Keratinocyte (primary cell): ENCODE data around the gene PTPN21. TPM values are rescaled to one million over a fixed set of nuclear protein-coding genes. Genes with fewer than 3 reads are reported as not detected.

Experiments
- DNase-seq: peaks from one replicate; pipeline ENCODE4 v3.0.0-alpha.2; 2011; ENCODE audit warnings: low read depth, missing footprints, low spot score
- FAIRE-seq: peaks from 2 replicates; lab custom pipeline; 2011; peaks lifted over from hg19 to GRCh38; lab: Jason Lieb, UNC
- H2AFZ ChIP-seq: 2 replicates; pipeline ENCODE4 v1.6.0; 2012; ENCODE audit warnings: low read length, control low read depth, inconsistent platforms; ENCODE audit not compliant: control insufficient read depth
- H3K27ac ChIP-seq: 2 replicates; pipeline ENCODE4 v1.5.1; 2011; ENCODE audit warnings: low read length; ENCODE audit not compliant: control insufficient read depth, insufficient read depth
- H3K27me3 ChIP-seq: 3 replicates; pipeline ENCODE4 v1.6.0; 2011; ENCODE audit warnings: low read length; ENCODE audit not compliant: control insufficient read depth, insufficient read depth; ENCODE audit errors: extremely low read depth
- H3K36me3 ChIP-seq, 2 experiments: 2 replicates in 1 of 2; 3 replicates in 1 of 2; pipeline ENCODE4 v1.5.1; 2011; ENCODE audit warnings: low read length in 2 of 2, mild to moderate bottlenecking in 1 of 2; ENCODE audit not compliant: control insufficient read depth in 2 of 2, insufficient read depth in 2 of 2; ENCODE audit errors: extremely low read depth in 1 of 2
- H3K4me1 ChIP-seq: 3 replicates; pipeline ENCODE4 v1.5.1; 2011; ENCODE audit warnings: low read length; ENCODE audit not compliant: control insufficient read depth, insufficient read depth; ENCODE audit errors: extremely low read depth
- H3K4me2 ChIP-seq: 3 replicates; pipeline ENCODE4 v1.6.0; 2011; ENCODE audit warnings: low read depth, low read length; ENCODE audit not compliant: control insufficient read depth, insufficient read depth; ENCODE audit errors: extremely low read depth
- H3K4me3 ChIP-seq, 3 experiments: fragments of 200-600 bp in 1 of 3; sonication (generic) in 1 of 3; 2 replicates in 2 of 3; 3 replicates in 1 of 3; pipeline ENCODE4 v1.5.1; 2011 to 2016; ENCODE audit warnings: low read length in 3 of 3, mild to moderate bottlenecking in 3 of 3, control low read depth in 2 of 3, inconsistent platforms in 1 of 3, low read depth in 1 of 3, mixed read lengths in 1 of 3, mixed run types in 1 of 3, moderate library complexity in 1 of 3; ENCODE audit not compliant: control insufficient read depth in 2 of 3, insufficient read depth in 2 of 3; ENCODE audit errors: extremely low read depth in 1 of 3
- H3K79me2 ChIP-seq: 2 replicates; pipeline ENCODE4 v1.6.0; 2012; ENCODE audit warnings: low read length; ENCODE audit not compliant: control insufficient read depth, insufficient read depth
- H3K9ac ChIP-seq: 3 replicates; pipeline ENCODE4 v1.6.0; 2011; ENCODE audit warnings: low read length; ENCODE audit not compliant: control insufficient read depth, insufficient read depth; ENCODE audit errors: extremely low read depth
- H3K9me1 ChIP-seq: 3 replicates; pipeline ENCODE4 v1.6.0; 2011; ENCODE audit warnings: low read length; ENCODE audit not compliant: control insufficient read depth, insufficient read depth; ENCODE audit errors: extremely low read depth
- H3K9me3 ChIP-seq: 2 replicates; pipeline ENCODE4 v1.5.1; 2012; ENCODE audit warnings: low read depth, low read length; ENCODE audit not compliant: control insufficient read depth
- H4K20me1 ChIP-seq: 3 replicates; pipeline ENCODE4 v1.6.0; 2011; ENCODE audit warnings: low read length; ENCODE audit not compliant: control insufficient read depth, insufficient read depth; ENCODE audit errors: extremely low read depth
- EZH2 ChIP-seq: IDR thresholded peaks from one replicate; pipeline ENCODE4 v1.6.1; 2012; ENCODE audit warnings: inconsistent platforms, mild to moderate bottlenecking, low read length, moderate library complexity
- dilution Hi-C: fragments of 300-500 bp; cut with MboI; formaldehyde crosslinking; loops from one replicate; pipeline ENCODE4 v1.7.0; 2020; ENCODE audit warnings: low sequenced_read_pairs; ENCODE audit not compliant: extremely low pct_ligation_motif_present
- polyA plus RNA-seq, 5 experiments: library from polyadenylated mRNA; depleted of rRNA in 3 of 5; stranded (reverse) in 3 of 5; stranded (forward) in 1 of 5; unstranded in 1 of 5; fragments of >200 nt; gene quantifications; 1 replicate in 1 of 5; 2 replicates in 3 of 5; 3 replicates in 1 of 5; pipeline versions ENCODE4 v1.2.1 to v1.2.3, GENCODE V29; 2011 to 2012; ENCODE audit warnings: missing spikeins in 2 of 5, low read depth in 1 of 5, low replicate concordance in 1 of 5
- TF ChIP-seq, protein P1 (sequence below), 3 experiments: IDR thresholded peaks in 1 of 3; conservative IDR thresholded peaks in 1 of 3; optimal IDR thresholded peaks in 1 of 3; 2 replicates in 2 of 3; 3 replicates in 1 of 3; pipeline versions ENCODE3 to v1.5.1; 2011; ENCODE audit warnings: low read length in 3 of 3, mild to moderate bottlenecking in 3 of 3, moderate library complexity in 2 of 3, control low read depth in 1 of 3, inconsistent platforms in 1 of 3; ENCODE audit not compliant: insufficient read depth in 2 of 3; ENCODE audit errors: extremely low read depth in 1 of 3

Gene PTPN21
- polyA plus RNA-seq, 1 donor (not counting 4 experiments of a cell fraction or from before 2014, with no cell fraction given), result 7.4 TPM

DNA sequence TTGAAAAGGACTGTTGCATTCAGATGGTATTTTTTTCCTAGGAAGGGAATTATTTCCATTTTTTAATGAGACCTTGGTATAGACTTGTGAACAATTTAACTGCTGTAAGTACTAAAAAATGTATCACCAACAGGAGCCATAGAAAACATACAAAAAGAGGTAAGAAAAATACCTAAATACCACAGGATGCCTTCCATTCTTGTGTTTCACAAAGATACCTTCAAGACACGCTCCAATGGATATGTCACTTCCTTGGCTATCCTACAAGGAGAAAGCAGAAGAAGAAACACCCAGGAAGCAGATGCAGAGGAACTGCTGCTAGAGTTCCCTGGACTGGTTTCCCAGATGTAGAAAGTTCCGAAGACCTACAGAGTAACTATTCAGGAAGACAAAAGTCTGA lies 54.2 kb downstream of the PTPN21 start:
- no peak for FAIRE-seq
- peaks cover 16 to 24% of the 10 kb centered on the region in 2 experiments for H3K36me3 ChIP-seq

DNA sequence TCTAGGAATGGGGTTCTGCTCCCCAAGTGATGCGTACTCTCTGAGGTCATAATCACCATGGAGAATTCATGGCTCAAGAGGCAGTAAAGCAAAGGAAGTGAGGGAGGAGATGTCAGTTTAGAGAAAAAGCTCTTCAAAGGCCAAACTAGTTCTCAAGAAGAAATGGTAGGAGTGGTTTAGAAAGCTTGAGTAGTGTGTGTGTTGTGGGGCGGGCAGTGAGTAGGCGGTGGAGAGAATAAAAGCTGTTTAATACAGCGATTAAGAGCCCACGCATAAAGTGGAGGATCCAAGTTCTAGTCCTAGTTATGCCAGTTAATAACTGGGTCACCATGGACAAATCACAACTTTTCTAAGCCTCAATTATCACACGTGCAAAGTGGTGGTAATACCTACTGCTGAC lies 55.6 kb downstream of the PTPN21 start:
- Histone ChIP-seq H3K79me2 (no peaks in the 10 kb centered on the region), H3K27ac (no peak overlapping the region), H3K9ac (no peak overlapping the region), H4K20me1 (no peaks in the 10 kb centered on the region), H3K36me3 (peaks cover 15 to 26% of the 10 kb centered on the region in 2 experiments), H3K4me3 (no peak overlapping the region), H3K9me1 (no peaks in the 10 kb centered on the region), H3K27me3 (no peaks in the 10 kb centered on the region), H3K4me2 (no peak overlapping the region), H3K9me3 (no peaks in the 10 kb centered on the region), H2AFZ (no peak overlapping the region), H3K4me1 (no peaks in the 10 kb centered on the region)
- FAIRE-seq (no peak), DNase-seq (no peak)
- dilution Hi-C loops, result no loop called here
- TF ChIP-seq, protein P1, sequence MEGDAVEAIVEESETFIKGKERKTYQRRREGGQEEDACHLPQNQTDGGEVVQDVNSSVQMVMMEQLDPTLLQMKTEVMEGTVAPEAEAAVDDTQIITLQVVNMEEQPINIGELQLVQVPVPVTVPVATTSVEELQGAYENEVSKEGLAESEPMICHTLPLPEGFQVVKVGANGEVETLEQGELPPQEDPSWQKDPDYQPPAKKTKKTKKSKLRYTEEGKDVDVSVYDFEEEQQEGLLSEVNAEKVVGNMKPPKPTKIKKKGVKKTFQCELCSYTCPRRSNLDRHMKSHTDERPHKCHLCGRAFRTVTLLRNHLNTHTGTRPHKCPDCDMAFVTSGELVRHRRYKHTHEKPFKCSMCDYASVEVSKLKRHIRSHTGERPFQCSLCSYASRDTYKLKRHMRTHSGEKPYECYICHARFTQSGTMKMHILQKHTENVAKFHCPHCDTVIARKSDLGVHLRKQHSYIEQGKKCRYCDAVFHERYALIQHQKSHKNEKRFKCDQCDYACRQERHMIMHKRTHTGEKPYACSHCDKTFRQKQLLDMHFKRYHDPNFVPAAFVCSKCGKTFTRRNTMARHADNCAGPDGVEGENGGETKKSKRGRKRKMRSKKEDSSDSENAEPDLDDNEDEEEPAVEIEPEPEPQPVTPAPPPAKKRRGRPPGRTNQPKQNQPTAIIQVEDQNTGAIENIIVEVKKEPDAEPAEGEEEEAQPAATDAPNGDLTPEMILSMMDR (optimal IDR thresholded peaks at IDR 0.05 in 1 of 3, IDR thresholded peaks at IDR 0.05 in 1 of 3, conservative IDR thresholded peaks at IDR 0.05 in 1 of 3; ENCODE audit: extremely low read depth in 1 of 3, insufficient read depth in 2 of 3, low read length in 3 of 3), result no peak
- no peak for TF ChIP-seq EZH2

More for the DNA sequence above, 54.2 kb downstream of the PTPN21 start:
- no peak overlapping the region for H3K4me2 ChIP-seq
- H3K4me3 ChIP-seq, result no peak overlapping the region
- H3K9me3 ChIP-seq, result no peaks in the 10 kb centered on the region
- no peak overlapping the region for H3K27ac ChIP-seq
- no peak overlapping the region for H2AFZ ChIP-seq
- H4K20me1 ChIP-seq, result no peaks in the 10 kb centered on the region
- H3K27me3 ChIP-seq, result no peaks in the 10 kb centered on the region
- H3K9me1 ChIP-seq, result no peaks in the 10 kb centered on the region
- TF ChIP-seq, protein P1 (optimal IDR thresholded peaks at IDR 0.05 in 1 of 3, IDR thresholded peaks at IDR 0.05 in 1 of 3, conservative IDR thresholded peaks at IDR 0.05 in 1 of 3; ENCODE audit: extremely low read depth in 1 of 3, insufficient read depth in 2 of 3, low read length in 3 of 3), result no peak
- no peak for TF ChIP-seq EZH2
- DNase-seq, result no peak
- no peaks in the 10 kb centered on the region for H3K79me2 ChIP-seq
- H3K9ac ChIP-seq, result no peak overlapping the region
- dilution Hi-C loops, result no loop called here
- H3K4me1 ChIP-seq, result no peaks in the 10 kb centered on the region
